CD4-positive, CD25-positive, alpha-beta regulatory T cell (primary cell): ENCODE measurements around the gene CYP2B6. TPM values are rescaled to one million over a fixed set of nuclear protein-coding genes. Genes with fewer than 3 reads are reported as not detected.
"Not testable (repeated sequence)": the region's sequence is repeated elsewhere in the genome, so short reads cannot be mapped to it uniquely, and the experiment has no call there.

ENCODE experiments used
- ATAC-seq, 2 donors: fragments of 150-1000 bp; cut with Tn5 transposase; one replicate each; pipeline ENCODE4 v1.10.0; 2021; ENCODE audit warnings: low read depth in 2 of 2, moderate number of reproducible peaks in 2 of 2, moderate library complexity in 1 of 2
- DNase-seq, 3 donors: peaks; one replicate each; pipeline versions ENCODE4 v3.0.0 to v3.0.0-alpha.2; 2012 to 2022; ENCODE audit warnings: mixed read lengths in 1 of 3
- H3K27ac ChIP-seq: one replicate; pipeline ENCODE4 v1.7.0; 2013; ENCODE audit warnings: mild to moderate bottlenecking, low read length; ENCODE audit not compliant: insufficient read depth, poor library complexity, severe bottlenecking
- H3K27me3 ChIP-seq: one replicate; pipeline ENCODE4 v1.7.0; 2013; ENCODE audit warnings: low read length; ENCODE audit not compliant: control insufficient read depth, insufficient read depth
- H3K36me3 ChIP-seq: one replicate; pipeline ENCODE4 v1.7.0; 2013; ENCODE audit warnings: mild to moderate bottlenecking, low read length, moderate library complexity; ENCODE audit not compliant: control insufficient read depth, insufficient read depth
- H3K4me1 ChIP-seq: 2 replicates; pipeline ENCODE4 v1.7.0; 2013; ENCODE audit warnings: mild to moderate bottlenecking, low read length; ENCODE audit not compliant: insufficient read depth, control insufficient read depth, poor library complexity, severe bottlenecking
- H3K4me3 ChIP-seq: one replicate; pipeline ENCODE4 v1.7.0; 2013; ENCODE audit warnings: low read depth, mild to moderate bottlenecking, low read length, moderate library complexity
- H3K9me3 ChIP-seq, 2 experiments: 1 replicate in 1 of 2; 2 replicates in 1 of 2; pipeline ENCODE4 v1.7.0; 2013; ENCODE audit warnings: low read length in 2 of 2, mild to moderate bottlenecking in 1 of 2, moderate library complexity in 1 of 2; ENCODE audit not compliant: control insufficient read depth in 2 of 2
- H3K27ac Mint-ChIP-seq, 3 donors: one replicate each; pipeline ENCODE4 v1.8.0; 2020 to 2022; ENCODE audit warnings: mild to moderate bottlenecking in 3 of 3, mixed read lengths in 3 of 3, moderate library complexity in 2 of 3
- H3K27me3 Mint-ChIP-seq: one replicate; pipeline ENCODE4 v1.8.0; 2022; ENCODE audit warnings: mild to moderate bottlenecking, mixed read lengths
- H3K36me3 Mint-ChIP-seq: one replicate; pipeline ENCODE4 v1.8.0; 2020; ENCODE audit warnings: mixed read lengths
- H3K4me1 Mint-ChIP-seq, 4 donors: one replicate each; pipeline ENCODE4 v1.8.0; 2020 to 2022; ENCODE audit warnings: mixed read lengths in 4 of 4, mild to moderate bottlenecking in 1 of 4
- H3K4me3 Mint-ChIP-seq, 4 donors: one replicate each; pipeline ENCODE4 v1.8.0; 2020 to 2022; ENCODE audit warnings: mild to moderate bottlenecking in 4 of 4, mixed read lengths in 4 of 4, moderate library complexity in 3 of 4
- H3K9me3 Mint-ChIP-seq, 7 donors: one replicate each; pipeline ENCODE4 v1.8.0; 2020 to 2022; ENCODE audit warnings: mixed read lengths in 7 of 7, mild to moderate bottlenecking in 3 of 7, moderate library complexity in 2 of 7
- polyA plus RNA-seq, 4 donors: library from polyadenylated mRNA; unstranded; fragments of 300-500 nt; fragmentation: Illumina TruSeq; gene quantifications; one replicate each; pipeline ENCODE4 v1.2.3, GENCODE V29; 2021
- total RNA-seq: library from RNA; stranded (reverse); gene quantifications from one replicate; pipeline ENCODE4 v1.2.3, GENCODE V29; 2022

CYP2B6 gene
- total and polyA plus RNA-seq, 5 donors from 2014 or later, result 0.14 TPM; not detected in 4

DNA sequence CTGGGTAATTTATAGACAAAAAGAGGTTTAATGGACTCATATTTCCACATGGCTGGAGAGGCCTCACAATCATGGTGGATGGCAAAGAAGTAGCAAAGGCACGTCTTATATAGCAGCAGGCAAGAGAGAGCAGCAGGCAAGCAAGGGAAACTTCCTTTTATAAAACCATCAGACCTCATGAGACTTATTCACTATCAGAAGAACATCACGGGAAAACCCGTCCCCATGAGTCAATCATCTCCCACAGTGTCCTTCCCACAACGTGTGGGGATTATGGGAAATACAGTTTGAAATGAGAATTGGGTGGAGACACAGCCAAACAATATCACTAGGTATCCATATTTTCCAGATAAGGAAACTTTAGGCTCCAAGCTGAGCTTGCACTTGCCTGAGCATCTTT lies 9.5 kb upstream of the CYP2B6 start:
- no peak for DNase-seq
- Mint-ChIP-seq H3K4me3 (no peak overlapping the region), H3K9me3 (peaks cover 0 to 3% (median 0%) of the 10 kb centered on the region in 7 donors), H3K36me3 (no peaks in the 10 kb centered on the region), H3K4me1 (no peaks in the 10 kb centered on the region), H3K27me3 (peaks cover 28% of the 10 kb centered on the region), H3K27ac (no peak overlapping the region)
- Histone ChIP-seq H3K36me3 (no peaks in the 10 kb centered on the region), H3K4me1 (no peaks in the 10 kb centered on the region), H3K27ac (no peak overlapping the region), H3K27me3 (peaks cover 15% of the 10 kb centered on the region), H3K4me3 (no peak overlapping the region), H3K9me3 (no peaks in the 10 kb centered on the region)
- no peak for ATAC-seq

DNA sequence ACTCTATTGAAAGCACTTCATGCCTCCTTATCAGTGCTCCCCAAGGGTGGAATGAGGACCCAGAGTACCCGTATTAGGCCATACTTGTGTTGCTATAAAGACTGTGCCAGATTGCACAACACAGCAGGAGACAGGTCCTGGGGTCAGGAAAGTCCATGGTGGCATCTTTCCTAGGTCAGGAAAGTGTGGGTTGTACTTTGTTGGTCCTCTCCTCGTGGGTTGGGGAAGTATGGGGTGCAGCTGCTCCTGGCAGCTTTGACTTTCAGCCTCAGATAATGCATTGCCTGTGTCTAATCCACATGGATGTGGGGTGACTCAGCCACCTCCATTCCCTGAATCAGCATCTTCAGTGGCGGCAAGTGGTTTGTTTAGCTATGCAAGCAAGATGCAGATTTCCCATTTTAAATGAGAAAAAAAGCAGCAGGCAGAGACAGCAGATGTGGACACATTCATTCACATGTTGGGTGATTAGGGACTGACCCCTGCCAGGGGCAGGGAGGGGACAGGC lies 8.4 kb upstream of the CYP2B6 start:
- H3K9me3 ChIP-seq, result no peaks in the 10 kb centered on the region
- DNase-seq (no peak), ATAC-seq (no peak)
- peaks cover 31% of the 10 kb centered on the region for H3K27me3 Mint-ChIP-seq
- H3K36me3 ChIP-seq, result no peaks in the 10 kb centered on the region
- H3K27ac ChIP-seq, result no peak overlapping the region
- H3K4me1 Mint-ChIP-seq, result no peaks in the 10 kb centered on the region
- no peak overlapping the region for H3K4me3 Mint-ChIP-seq
- no peak overlapping the region for H3K27ac Mint-ChIP-seq
- H3K27me3 ChIP-seq, result peaks cover 15% of the 10 kb centered on the region
- H3K4me1 ChIP-seq, result no peaks in the 10 kb centered on the region
- no peak overlapping the region for H3K4me3 ChIP-seq
- H3K9me3 Mint-ChIP-seq, result peaks cover 0 to 3% (median 0%) of the 10 kb centered on the region in 7 donors
- H3K36me3 Mint-ChIP-seq, result no peaks in the 10 kb centered on the region

DNA sequence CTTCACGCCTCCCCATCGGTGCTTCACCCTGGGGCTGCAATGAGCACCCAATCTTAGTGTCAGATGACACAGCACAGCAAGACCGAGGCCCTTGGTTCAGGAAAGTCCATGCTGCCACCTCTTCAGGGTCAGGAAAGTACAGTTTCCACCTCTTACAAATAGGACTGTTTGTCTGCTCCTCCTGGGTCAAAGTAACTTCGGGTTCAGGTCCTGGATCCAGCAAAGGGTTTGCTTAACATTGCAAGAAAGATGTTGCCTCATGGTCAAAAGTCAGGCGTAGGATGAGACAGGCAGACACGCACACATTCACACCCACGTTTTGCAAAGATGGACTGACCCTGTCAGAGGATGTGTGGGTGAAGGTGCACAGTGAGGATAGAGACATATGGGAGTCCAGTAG lies 1.6 kb upstream of the CYP2B6 start:
- Mint-ChIP-seq H3K36me3 (no peaks in the 10 kb centered on the region), H3K27ac (no peak overlapping the region), H3K27me3 (peaks cover 30% of the 10 kb centered on the region), H3K4me1 (no peaks in the 10 kb centered on the region), H3K9me3 (peaks cover 0 to 8% (median 0%) of the 10 kb centered on the region in 7 donors), H3K4me3 (no peak overlapping the region)
- H3K27me3 ChIP-seq, result peaks cover 5% of the 10 kb centered on the region
- H3K36me3 ChIP-seq, result no peaks in the 10 kb centered on the region
- H3K4me1 ChIP-seq, result no peaks in the 10 kb centered on the region
- ATAC-seq (no peak), DNase-seq (no peak)
- no peak overlapping the region for H3K27ac ChIP-seq
- no peak overlapping the region for H3K4me3 ChIP-seq
- no peaks in the 10 kb centered on the region for H3K9me3 ChIP-seq

DNA sequence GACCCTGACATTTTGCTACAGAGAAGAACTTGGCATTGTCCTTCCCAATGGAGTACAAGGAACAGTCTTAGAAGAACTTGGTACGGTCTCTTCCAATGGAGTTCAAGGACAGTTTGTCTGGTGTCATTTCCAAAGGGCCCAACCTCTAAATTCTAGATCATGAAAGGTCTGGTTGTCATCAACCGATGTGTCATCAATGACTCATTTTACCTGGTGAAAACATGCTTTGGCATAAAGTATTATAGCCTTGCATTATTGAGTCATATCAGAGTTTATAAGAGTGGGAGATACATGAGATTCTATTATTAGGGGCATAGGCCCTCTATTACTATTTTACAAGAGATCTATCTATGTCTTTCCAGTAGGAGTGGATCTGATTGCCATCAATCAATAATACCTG lies 4.3 kb downstream of the CYP2B6 start:
- H3K4me1 Mint-ChIP-seq, result no peaks in the 10 kb centered on the region
- H3K9me3 Mint-ChIP-seq, result peaks cover 0 to 6% (median 0%) of the 10 kb centered on the region in 7 donors
- peaks cover 24% of the 10 kb centered on the region for H3K27me3 Mint-ChIP-seq
- peaks cover 0 to 2% of the 10 kb centered on the region in 2 experiments for H3K9me3 ChIP-seq
- H3K4me3 ChIP-seq, result no peak overlapping the region
- no peaks in the 10 kb centered on the region for H3K36me3 ChIP-seq
- no peaks in the 10 kb centered on the region for H3K4me1 ChIP-seq
- H3K27me3 ChIP-seq, result peaks cover 9% of the 10 kb centered on the region
- no peak for DNase-seq
- H3K27ac Mint-ChIP-seq, result no peak overlapping the region
- H3K4me3 Mint-ChIP-seq, result no peak overlapping the region
- ATAC-seq, result no peak
- no peaks in the 10 kb centered on the region for H3K36me3 Mint-ChIP-seq
- H3K27ac ChIP-seq, result no peak overlapping the region

DNA sequence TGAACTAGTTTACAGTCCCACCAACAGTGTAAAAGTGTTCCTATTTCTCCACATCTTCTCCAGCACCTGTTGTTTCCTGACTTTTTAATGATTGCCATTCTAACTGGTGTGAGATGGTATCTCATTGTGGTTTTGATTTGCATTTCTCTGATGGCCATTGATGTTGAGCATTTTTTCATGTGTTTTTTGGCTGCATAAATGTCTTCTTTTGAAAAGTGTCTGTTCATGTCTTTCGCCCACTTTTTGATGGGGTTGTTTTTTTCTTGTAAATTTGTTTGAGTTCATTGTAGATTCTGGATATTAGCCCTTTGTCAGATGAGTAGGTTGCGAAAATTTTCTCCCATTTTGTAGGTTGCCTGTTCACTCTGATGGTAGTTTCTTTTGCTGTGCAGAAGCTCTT lies 7.9 kb downstream of the CYP2B6 start:
- H3K36me3 ChIP-seq, H3K4me3 ChIP-seq, H3K4me1 ChIP-seq, H3K4me1 Mint-ChIP-seq, H3K27ac ChIP-seq, H3K36me3 Mint-ChIP-seq, H3K27ac Mint-ChIP-seq, H3K27me3 ChIP-seq, H3K9me3 Mint-ChIP-seq, H3K4me3 Mint-ChIP-seq, H3K9me3 ChIP-seq, ATAC-seq, DNase-seq: not testable (repeated sequence)
- peaks cover 24% of the 10 kb centered on the region for H3K27me3 Mint-ChIP-seq

DNA sequence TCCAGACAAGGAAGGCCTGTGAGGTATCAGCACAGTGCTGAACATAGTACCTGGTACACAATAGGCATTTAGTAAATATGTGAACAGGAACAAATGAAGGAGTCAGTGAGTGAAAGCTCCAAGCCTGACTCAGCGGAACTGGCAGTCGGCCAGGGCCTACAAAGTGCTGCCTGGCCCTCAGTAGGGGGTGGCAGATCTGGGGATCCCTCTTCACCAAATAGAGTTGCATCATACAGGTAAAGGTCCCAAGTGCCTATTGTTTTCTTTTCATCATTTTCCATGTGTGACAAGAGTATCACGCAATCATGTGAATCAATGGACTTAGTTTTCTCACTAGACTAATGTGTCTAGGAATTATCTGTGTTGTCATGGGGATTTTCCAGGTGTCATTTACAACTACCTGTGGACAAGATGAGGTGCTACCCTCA lies 9.2 kb downstream of the CYP2B6 start:
- Histone ChIP-seq H3K4me3 (no peak overlapping the region), H3K9me3 (peaks cover 0 to 2% of the 10 kb centered on the region in 2 experiments), H3K36me3 (no peaks in the 10 kb centered on the region), H3K27me3 (peaks cover 9% of the 10 kb centered on the region), H3K4me1 (no peaks in the 10 kb centered on the region), H3K27ac (no peak overlapping the region)
- H3K4me1 Mint-ChIP-seq, result peaks cover 0 to 5% (median 2%) of the 10 kb centered on the region in 4 donors
- peaks cover 20% of the 10 kb centered on the region for H3K27me3 Mint-ChIP-seq
- no peaks in the 10 kb centered on the region for H3K36me3 Mint-ChIP-seq
- peaks cover 0 to 6% (median 0%) of the 10 kb centered on the region in 7 donors for H3K9me3 Mint-ChIP-seq
- no peak overlapping the region for H3K4me3 Mint-ChIP-seq
- DNase-seq (no peak), ATAC-seq (no peak)
- no peak overlapping the region for H3K27ac Mint-ChIP-seq

DNA sequence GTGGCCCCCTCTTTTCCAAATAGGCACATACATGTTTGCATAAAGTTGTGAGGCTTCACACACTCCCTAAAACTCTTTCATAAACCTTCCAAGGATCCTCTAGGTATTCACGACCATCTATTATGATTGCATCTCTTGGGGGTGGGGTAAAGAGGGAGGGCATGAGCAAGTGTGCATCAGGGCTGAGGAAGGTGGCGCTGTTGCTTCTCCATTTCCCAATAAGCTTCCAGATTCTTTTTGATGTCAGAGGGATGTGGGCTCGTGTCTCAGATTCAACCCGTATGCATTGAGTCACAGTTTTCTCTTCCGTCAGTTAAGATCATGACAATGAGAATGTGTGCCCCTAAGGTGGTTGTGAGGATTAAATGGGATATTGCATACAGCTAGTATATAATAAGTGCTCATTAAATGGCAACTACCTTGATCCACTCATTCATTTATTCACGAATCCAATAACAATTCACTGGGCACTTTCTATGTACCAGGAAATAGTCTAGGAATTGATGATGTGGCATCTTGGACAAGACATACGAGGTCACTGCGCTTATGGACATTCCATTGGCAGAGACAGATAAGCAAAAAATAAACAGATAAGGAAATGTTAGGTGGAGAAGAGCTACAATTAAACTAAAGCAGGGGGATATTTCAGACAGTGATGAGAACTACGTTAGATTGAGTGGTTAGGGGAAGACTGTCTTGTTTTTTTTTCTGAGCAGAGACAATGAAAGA lies 10.3 kb downstream of the CYP2B6 start:
- ATAC-seq, result no peak
- Histone ChIP-seq H3K9me3 (peaks cover 0 to 2% of the 10 kb centered on the region in 2 experiments), H3K27me3 (peaks cover 8% of the 10 kb centered on the region), H3K36me3 (no peaks in the 10 kb centered on the region), H3K4me1 (no peaks in the 10 kb centered on the region), H3K27ac (no peak overlapping the region), H3K4me3 (no peak overlapping the region)
- peaks cover 21% of the 10 kb centered on the region for H3K27me3 Mint-ChIP-seq
- H3K4me3 Mint-ChIP-seq, result no peak overlapping the region
- H3K36me3 Mint-ChIP-seq, result no peaks in the 10 kb centered on the region
- H3K9me3 Mint-ChIP-seq, result peaks cover 0 to 6% (median 0%) of the 10 kb centered on the region in 7 donors
- H3K4me1 Mint-ChIP-seq, result peaks cover 0 to 5% (median 2%) of the 10 kb centered on the region in 4 donors
- no peak for DNase-seq
- no peak overlapping the region for H3K27ac Mint-ChIP-seq

DNA sequence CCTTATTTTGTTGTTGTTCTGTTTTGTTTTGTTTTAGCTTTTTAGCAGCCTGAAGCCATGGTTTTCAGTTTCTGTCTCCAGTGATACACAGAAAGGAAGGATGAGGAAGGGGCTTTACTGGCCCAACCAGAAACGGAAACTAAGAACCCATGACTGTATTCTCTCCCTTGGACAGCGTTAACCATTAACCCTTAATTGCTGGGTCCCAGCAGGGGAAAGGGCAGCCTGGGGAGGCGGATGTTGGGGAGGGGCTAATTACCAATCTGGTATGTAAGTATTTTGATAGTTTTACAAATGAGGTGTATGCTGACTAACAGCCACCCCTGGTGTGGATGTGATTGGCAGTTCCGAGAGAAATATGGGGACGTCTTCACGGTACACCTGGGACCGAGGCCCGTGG lies 12.6 kb downstream of the CYP2B6 start:
- not testable (repeated sequence) for ATAC-seq, H3K27ac Mint-ChIP-seq, H3K4me1 ChIP-seq, H3K4me3 ChIP-seq, H3K4me1 Mint-ChIP-seq, H3K36me3 Mint-ChIP-seq, DNase-seq, H3K27ac ChIP-seq, H3K4me3 Mint-ChIP-seq, H3K9me3 ChIP-seq, H3K36me3 ChIP-seq, H3K9me3 Mint-ChIP-seq
- H3K27me3 Mint-ChIP-seq, result peaks cover 26% of the 10 kb centered on the region
- peaks cover 10% of the 10 kb centered on the region for H3K27me3 ChIP-seq
